Lower leg skin (tissue), 4 donors: ENCODE data around the gene GRK1. TPM values are rescaled to one million over a fixed set of nuclear protein-coding genes. Genes with fewer than 3 reads are reported as not detected.

Experiments used
- DNase-seq, 2 donors: peaks; one replicate each; pipeline ENCODE4 v3.0.0-alpha.2; 2019; ENCODE audit warnings: low spot score in 2 of 2
- H3K4me3 ChIP-seq: fragments of 200-600 bp; sonication (generic); 2 replicates; pipeline ENCODE4 v1.5.1; 2017; ENCODE audit warnings: mild to moderate bottlenecking, low read depth; ENCODE audit not compliant: poor library complexity, severe bottlenecking
- CTCF ChIP-seq, 3 donors: fragments of 450-650 bp; IDR thresholded peaks; one replicate each; pipeline ENCODE4 v1.5.1; 2016; ENCODE audit warnings: antibody characterized with exemption in 3 of 3, mild to moderate bottlenecking in 3 of 3, moderate library complexity in 2 of 3
- POLR2A ChIP-seq, 2 donors: fragments of 450-650 bp; IDR thresholded peaks; one replicate each; pipeline ENCODE4 v1.6.1; 2016 to 2017; ENCODE audit warnings: antibody characterized with exemption in 2 of 2, mild to moderate bottlenecking in 1 of 2, moderate library complexity in 1 of 2
- WGBS, 2 donors: methylation state at CpG; one replicate each; pipeline ENCODE4 v1.1.5; 2018; 5-methylcytosine and 5-hydroxymethylcytosine counted together
- intact Hi-C: fragments of 100-400 bp; cut with DNase I; formaldehyde crosslinking; loops from one replicate; pipeline ENCODE4 v1.15.0; 2023; ENCODE audit warnings: low total_unique reads
- total RNA-seq, 4 donors: library from RNA; depleted of rRNA; stranded (reverse); fragments of >200 nt; gene quantifications; one replicate each; pipeline ENCODE4 v1.1.0, GENCODE V29; 2016

The GRK1 gene
- total RNA-seq, 4 donors from 2014 or later: not detected

- 55 to 67% methylated on average over 13 of the region's 13 CpGs for WGBS, 2 donors
- no peak overlapping the region for H3K4me3 ChIP-seq
- DNase-seq: peak in 1 of 2 donors; percentile 58
- no peak for TF ChIP-seq CTCF (IDR thresholded peaks at IDR 0.05)
- TF ChIP-seq POLR2A (IDR thresholded peaks at IDR 0.05): no peak
- intact Hi-C loops: no loop called here
These were observed 2.3 kb downstream of the GRK1 start for GRCh38 chr13:113669231-113669754.

GRCh38 chr13:113669755-113670341 lies 2.8 kb downstream of the GRK1 start:
- no peak for TF ChIP-seq CTCF (IDR thresholded peaks at IDR 0.05)
- no peak for TF ChIP-seq POLR2A (IDR thresholded peaks at IDR 0.05)
- DNase-seq: peak in 1 of 2 donors; percentile 74
- intact Hi-C loops: no loop called here
- WGBS, 2 donors: 75 to 80% methylated on average over 19 to 20 of the region's 21 CpGs
- no peak overlapping the region for H3K4me3 ChIP-seq

- H3K4me3 ChIP-seq: no peak overlapping the region
- peak in 1 of 2 donors; percentile 46 for DNase-seq
- intact Hi-C loops: no loop called here
- no peak for TF ChIP-seq POLR2A (IDR thresholded peaks at IDR 0.05)
- no peak for TF ChIP-seq CTCF (IDR thresholded peaks at IDR 0.05)
- WGBS, 2 donors: 89 to 90% methylated on average over 19 of the region's 19 CpGs
These were observed 3.5 kb downstream of the GRK1 start for GRCh38 chr13:113670541-113670940.

- no peak overlapping the region for H3K4me3 ChIP-seq
- DNase-seq: peak in 1 of 2 donors; percentile 63
- intact Hi-C loops: no loop called here
- 93 to 94% methylated on average over 54 of the region's 54 CpGs for WGBS, 2 donors
- no peak for TF ChIP-seq CTCF (IDR thresholded peaks at IDR 0.05)
- no peak for TF ChIP-seq POLR2A (IDR thresholded peaks at IDR 0.05)
These were observed 4.3 kb downstream of the GRK1 start for GRCh38 chr13:113671066-113672001.

- TF ChIP-seq CTCF (IDR thresholded peaks at IDR 0.05) (no peak), POLR2A (IDR thresholded peaks at IDR 0.05) (no peak)
- WGBS, 2 donors: 85 to 86% methylated on average over 18 of the region's 18 CpGs
- no peak overlapping the region for H3K4me3 ChIP-seq
- no peak for DNase-seq
- intact Hi-C loops: no loop called here
These were observed 5.1 kb downstream of the GRK1 start for GRCh38 chr13:113672002-113672651.
